Spleen (tissue), 7 donors: ENCODE data around the gene SLC8A1.
"Not testable (repeated sequence)": the region's sequence is repeated elsewhere in the genome, so short reads cannot be mapped to it uniquely, and the experiment has no call there.

Source experiments
- POLR2A ChIP-seq, 3 donors: fragments of 450-650 bp; IDR thresholded peaks; one replicate each; pipeline ENCODE4 v1.5.1; 2017; ENCODE audit warnings: antibody characterized with exemption in 3 of 3, mild to moderate bottlenecking in 1 of 3
- TF ChIP-seq, protein P1 (sequence below), 11 experiments: fragments of 200-600 bp in 7 of 11; fragments of 450-650 bp in 4 of 11; sonication (generic) in 4 of 11; IDR thresholded peaks in 8 of 11; conservative IDR thresholded peaks in 3 of 11; 1 replicate in 7 of 11; 2 replicates in 4 of 11; pipeline versions ENCODE4 v1.4.0 to v1.8.0; 2016 to 2021; ENCODE audit warnings: antibody characterized with exemption in 11 of 11, inconsistent platforms in 4 of 11, mild to moderate bottlenecking in 1 of 11
- donor health status: DM: no; HTN: no; CAD: no; lungs with moderate emphysema.
- donor health status: DM: no; HTN: no; CAD: no.
- donor health status: DM: no; HTN: no; CAD: no.

DNA sequence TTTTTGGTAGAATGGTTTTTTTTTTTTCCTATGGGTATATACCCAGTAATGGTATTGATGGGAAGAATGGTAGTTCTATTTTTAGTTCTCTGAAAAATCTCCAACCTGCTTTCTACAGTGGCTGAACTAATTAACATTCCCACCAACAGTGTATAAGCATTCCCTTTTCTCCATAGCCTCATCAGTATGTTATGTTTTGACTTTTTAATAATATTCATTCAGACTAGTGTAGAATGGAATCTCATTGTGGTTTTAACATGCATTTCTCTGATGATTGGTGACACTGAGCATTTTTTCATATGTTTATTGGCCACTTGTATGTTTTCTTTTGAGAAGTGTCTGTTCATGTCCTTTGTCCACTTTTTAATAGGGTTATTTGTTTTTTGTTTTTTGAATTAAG is 378.6 kb downstream of the SLC8A1 start:
- TF ChIP-seq, protein P1, sequence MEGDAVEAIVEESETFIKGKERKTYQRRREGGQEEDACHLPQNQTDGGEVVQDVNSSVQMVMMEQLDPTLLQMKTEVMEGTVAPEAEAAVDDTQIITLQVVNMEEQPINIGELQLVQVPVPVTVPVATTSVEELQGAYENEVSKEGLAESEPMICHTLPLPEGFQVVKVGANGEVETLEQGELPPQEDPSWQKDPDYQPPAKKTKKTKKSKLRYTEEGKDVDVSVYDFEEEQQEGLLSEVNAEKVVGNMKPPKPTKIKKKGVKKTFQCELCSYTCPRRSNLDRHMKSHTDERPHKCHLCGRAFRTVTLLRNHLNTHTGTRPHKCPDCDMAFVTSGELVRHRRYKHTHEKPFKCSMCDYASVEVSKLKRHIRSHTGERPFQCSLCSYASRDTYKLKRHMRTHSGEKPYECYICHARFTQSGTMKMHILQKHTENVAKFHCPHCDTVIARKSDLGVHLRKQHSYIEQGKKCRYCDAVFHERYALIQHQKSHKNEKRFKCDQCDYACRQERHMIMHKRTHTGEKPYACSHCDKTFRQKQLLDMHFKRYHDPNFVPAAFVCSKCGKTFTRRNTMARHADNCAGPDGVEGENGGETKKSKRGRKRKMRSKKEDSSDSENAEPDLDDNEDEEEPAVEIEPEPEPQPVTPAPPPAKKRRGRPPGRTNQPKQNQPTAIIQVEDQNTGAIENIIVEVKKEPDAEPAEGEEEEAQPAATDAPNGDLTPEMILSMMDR (IDR thresholded peaks at IDR 0.05 in 8 of 11, conservative IDR thresholded peaks at IDR 0.05 in 3 of 11) = not testable (repeated sequence)
- TF ChIP-seq POLR2A (IDR thresholded peaks at IDR 0.05) = not testable (repeated sequence)
